K562 (cell line): Measurements from ENCODE around the gene PRR9. TPM values are rescaled to one million over a fixed set of nuclear protein-coding genes. Genes with fewer than 3 reads are reported as not detected.

Source experiments
- HMBOX1 ChIP-seq: sonication (generic); IDR thresholded peaks from 2 replicates; pipeline ENCODE4 v1.6.1; 2016
- NR4A1 ChIP-seq, 2 experiments: fragments of 250-450 bp in 1 of 2; fragments of 450-650 bp in 1 of 2; sonication (Bioruptor Pico) in 1 of 2; IDR thresholded peaks; 2 replicates each; pipeline versions ENCODE4 v1.4.0 to v1.6.1; 2016 to 2020; ENCODE audit warnings: mild to moderate bottlenecking in 2 of 2, missing compliant biosample characterization in 1 of 2, missing genetic modification characterization in 1 of 2, moderate library complexity in 1 of 2
- ZNF407 ChIP-seq: fragments of 450-650 bp; IDR thresholded peaks from 2 replicates; pipeline ENCODE4 v1.6.1; 2016; ENCODE audit warnings: low read depth
- ZNF431 ChIP-seq: sonication (generic); formaldehyde crosslinking; IDR thresholded peaks from 2 replicates; pipeline ENCODE4 v1.8.0; 2022; ENCODE audit warnings: mild to moderate bottlenecking, missing genetic modification reagents
- ZNF584 ChIP-seq: fragments of 200-800 bp; sonication (Bioruptor generic); IDR thresholded peaks from 2 replicates; pipeline ENCODE4 v1.6.1; 2016; ENCODE audit warnings: low read depth, mild to moderate bottlenecking, missing genetic modification characterization, missing compliant biosample characterization
- polyA plus RNA-seq, 8 experiments: library from polyadenylated mRNA; depleted of rRNA in 4 of 8; stranded (reverse) in 5 of 8; unstranded in 3 of 8; fragments of >200 nt; fragmentation: Nextera tagmentation in 2 of 8; fragmentation: Illumina TruSeq in 1 of 8; extraction: Ambion mirVana in 2 of 8; extraction: Trizol in 1 of 8; gene quantifications; 2 replicates each; pipeline versions ENCODE4 v1.2.1 to v1.2.3, GENCODE V29; 2011 to 2014; ENCODE audit warnings: inconsistent platforms in 1 of 8, missing spikeins in 1 of 8
- total RNA-seq, 7 experiments: library from RNA; depleted of rRNA in 6 of 7; stranded (reverse); fragments of >200 nt in 6 of 7; fragmentation: Illumina TruSeq in 2 of 7; extraction: Trizol in 2 of 7; gene quantifications; 2 replicates each; pipeline versions ENCODE4 v1.2.1 to v1.2.3, GENCODE V29; 2011 to 2021; ENCODE audit warnings: low replicate concordance in 1 of 7
- TF ChIP-seq, protein P1 (sequence below), 2 experiments: IDR thresholded peaks; 2 replicates each; pipeline ENCODE4 v1.6.1; 2012; ENCODE audit warnings: improper control_type of control experiment in 2 of 2, low read depth in 2 of 2, low read length in 2 of 2, borderline replicate concordance in 1 of 2
- TF ChIP-seq, protein P2 (sequence below): fragments of 250-450 bp; sonication (Bioruptor Pico); IDR thresholded peaks from 2 replicates; pipeline ENCODE4 v1.8.0; 2022; ENCODE audit warnings: inconsistent platforms
- TF ChIP-seq, protein P3 (sequence below), 2 experiments: IDR thresholded peaks in 1 of 2; conservative IDR thresholded peaks in 1 of 2; 2 replicates each; pipeline ENCODE4 v1.6.1; 2016; ENCODE audit warnings: low read depth in 2 of 2, mild to moderate bottlenecking in 1 of 2, missing compliant biosample characterization in 1 of 2, missing genetic modification characterization in 1 of 2, moderate library complexity in 1 of 2

The PRR9 gene
- total and polyA plus RNA-seq, 9 of the 15 experiments (the other 6 are each of a cell fraction or from before 2014, with no cell fraction given), result 0.14 to 1.4 (median 0.24) TPM; not detected in 1

DNA sequence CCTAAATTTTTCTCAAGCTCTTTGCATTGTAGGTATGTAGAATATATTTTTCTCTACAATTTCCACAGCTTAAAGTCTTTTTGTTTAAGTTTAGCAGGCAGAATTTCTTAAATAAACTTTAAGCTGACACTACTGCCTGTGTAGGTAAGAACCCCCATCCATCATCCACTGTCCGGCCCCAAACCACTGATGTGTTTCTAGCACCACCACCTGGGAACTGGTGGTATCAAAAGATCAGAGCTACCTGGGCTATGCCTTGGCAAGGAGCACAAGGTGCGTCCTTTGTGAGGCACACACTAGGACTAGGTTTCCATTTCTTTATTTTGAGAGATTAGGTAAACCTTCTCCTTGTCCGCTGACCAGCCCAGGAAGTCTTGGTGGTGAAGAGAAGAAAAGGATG is 24.7 kb upstream of the PRR9 start (continued):
- TF ChIP-seq, protein P1, sequence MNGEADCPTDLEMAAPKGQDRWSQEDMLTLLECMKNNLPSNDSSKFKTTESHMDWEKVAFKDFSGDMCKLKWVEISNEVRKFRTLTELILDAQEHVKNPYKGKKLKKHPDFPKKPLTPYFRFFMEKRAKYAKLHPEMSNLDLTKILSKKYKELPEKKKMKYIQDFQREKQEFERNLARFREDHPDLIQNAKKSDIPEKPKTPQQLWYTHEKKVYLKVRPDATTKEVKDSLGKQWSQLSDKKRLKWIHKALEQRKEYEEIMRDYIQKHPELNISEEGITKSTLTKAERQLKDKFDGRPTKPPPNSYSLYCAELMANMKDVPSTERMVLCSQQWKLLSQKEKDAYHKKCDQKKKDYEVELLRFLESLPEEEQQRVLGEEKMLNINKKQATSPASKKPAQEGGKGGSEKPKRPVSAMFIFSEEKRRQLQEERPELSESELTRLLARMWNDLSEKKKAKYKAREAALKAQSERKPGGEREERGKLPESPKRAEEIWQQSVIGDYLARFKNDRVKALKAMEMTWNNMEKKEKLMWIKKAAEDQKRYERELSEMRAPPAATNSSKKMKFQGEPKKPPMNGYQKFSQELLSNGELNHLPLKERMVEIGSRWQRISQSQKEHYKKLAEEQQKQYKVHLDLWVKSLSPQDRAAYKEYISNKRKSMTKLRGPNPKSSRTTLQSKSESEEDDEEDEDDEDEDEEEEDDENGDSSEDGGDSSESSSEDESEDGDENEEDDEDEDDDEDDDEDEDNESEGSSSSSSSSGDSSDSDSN (IDR thresholded peaks at IDR 0.05; ENCODE audit: borderline replicate concordance in 1 of 2, low read depth in 2 of 2, low read length in 2 of 2), result no peak
- no peak for TF ChIP-seq ZNF407
- TF ChIP-seq, protein P2, sequence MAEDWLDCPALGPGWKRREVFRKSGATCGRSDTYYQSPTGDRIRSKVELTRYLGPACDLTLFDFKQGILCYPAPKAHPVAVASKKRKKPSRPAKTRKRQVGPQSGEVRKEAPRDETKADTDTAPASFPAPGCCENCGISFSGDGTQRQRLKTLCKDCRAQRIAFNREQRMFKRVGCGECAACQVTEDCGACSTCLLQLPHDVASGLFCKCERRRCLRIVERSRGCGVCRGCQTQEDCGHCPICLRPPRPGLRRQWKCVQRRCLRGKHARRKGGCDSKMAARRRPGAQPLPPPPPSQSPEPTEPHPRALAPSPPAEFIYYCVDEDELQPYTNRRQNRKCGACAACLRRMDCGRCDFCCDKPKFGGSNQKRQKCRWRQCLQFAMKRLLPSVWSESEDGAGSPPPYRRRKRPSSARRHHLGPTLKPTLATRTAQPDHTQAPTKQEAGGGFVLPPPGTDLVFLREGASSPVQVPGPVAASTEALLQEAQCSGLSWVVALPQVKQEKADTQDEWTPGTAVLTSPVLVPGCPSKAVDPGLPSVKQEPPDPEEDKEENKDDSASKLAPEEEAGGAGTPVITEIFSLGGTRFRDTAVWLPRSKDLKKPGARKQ, result no peak
- TF ChIP-seq NR4A1 (CRISPR knock-in tag; IDR thresholded peaks at IDR 0.05), result no peak
- TF ChIP-seq NR4A1 (tag; IDR thresholded peaks at IDR 0.05), result no peak
- TF ChIP-seq HMBOX1, result no peak
- TF ChIP-seq, protein P3, sequence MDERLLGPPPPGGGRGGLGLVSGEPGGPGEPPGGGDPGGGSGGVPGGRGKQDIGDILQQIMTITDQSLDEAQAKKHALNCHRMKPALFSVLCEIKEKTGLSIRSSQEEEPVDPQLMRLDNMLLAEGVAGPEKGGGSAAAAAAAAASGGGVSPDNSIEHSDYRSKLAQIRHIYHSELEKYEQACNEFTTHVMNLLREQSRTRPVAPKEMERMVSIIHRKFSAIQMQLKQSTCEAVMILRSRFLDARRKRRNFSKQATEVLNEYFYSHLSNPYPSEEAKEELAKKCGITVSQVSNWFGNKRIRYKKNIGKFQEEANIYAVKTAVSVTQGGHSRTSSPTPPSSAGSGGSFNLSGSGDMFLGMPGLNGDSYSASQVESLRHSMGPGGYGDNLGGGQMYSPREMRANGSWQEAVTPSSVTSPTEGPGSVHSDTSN (CRISPR knock-in tag; IDR thresholded peaks at IDR 0.05; ENCODE audit: low read depth), result peak; percentile 58
- TF ChIP-seq, protein P3 (tag; conservative IDR thresholded peaks at IDR 0.05; ENCODE audit: low read depth), result peak; percentile 88
- TF ChIP-seq ZNF584, result no peak
- no peak for TF ChIP-seq ZNF431 (CRISPR knock-in tag)
